ENCODE results near the gene TAPT1. TPM values are rescaled to one million over a fixed set of nuclear protein-coding genes. Genes with fewer than 3 reads are reported as not detected.

The TAPT1 gene
- total and polyA plus RNA-seq, 2 experiments from 2014 or later = 3.6 to 9.9 TPM

GRCh38 chr4:16256343-16256742 lies 30.1 kb upstream of the TAPT1 start:
- no peaks in the 10 kb centered on the region for H3K36me3 ChIP-seq (ENCODE audit: insufficient read depth)
- H3K4me1 Mint-ChIP-seq = peaks cover 5% of the 10 kb centered on the region; the same call in 1 of the 3 replicates
- H3K4me3 ChIP-seq = no peak overlapping the region
- TF ChIP-seq NANOG (IDR thresholded peaks at IDR 0.05; ENCODE audit: borderline replicate concordance) (no peak), CTCF (conservative IDR thresholded peaks at IDR 0.05; ENCODE audit: low read depth in 2 of 2) (no peak), CREB1 (CRISPR knock-in tag; IDR thresholded peaks at IDR 0.05; ENCODE audit: low read depth) (no peak), STAT1 (IDR thresholded peaks at IDR 0.05; ENCODE audit: unreplicated experiment) (no peak), ZNF114 (CRISPR knock-in tag; IDR thresholded peaks at IDR 0.05) (no peak), ZNF462 (CRISPR knock-in tag; IDR thresholded peaks at IDR 0.05) (no peak), REST (IDR thresholded peaks at IDR 0.05; ENCODE audit: unreplicated experiment) (no peak), JUNB (IDR thresholded peaks at IDR 0.05; ENCODE audit: unreplicated experiment) (no peak), EZH2 (IDR thresholded peaks at IDR 0.05; ENCODE audit: low read depth, unreplicated experiment) (no peak), ZNF331 (CRISPR knock-in tag; IDR thresholded peaks at IDR 0.05; ENCODE audit: low read depth) (no peak), EZH2phosphoT487 (IDR thresholded peaks at IDR 0.05; ENCODE audit: unreplicated experiment) (no peak)
- H2AFZ ChIP-seq = no peak overlapping the region
- H3K27ac Mint-ChIP-seq = no peak overlapping the region
- no peaks in the 10 kb centered on the region for H3K4me1 ChIP-seq (ENCODE audit: insufficient read depth)
- no peaks in the 10 kb centered on the region for H4K20me1 ChIP-seq (replicated peaks; ENCODE audit: insufficient read depth)
- H3K27me3 Mint-ChIP-seq (ENCODE audit: insufficient read depth, low read depth, poor library complexity) = peaks cover 4% of the 10 kb centered on the region
- H3K27ac ChIP-seq (ENCODE audit: low read depth) = no peak overlapping the region
- H3F3A ChIP-seq (replicated peaks; ENCODE audit: low read depth) = no peaks in the 10 kb centered on the region
- no peaks in the 10 kb centered on the region for H3K27me3 ChIP-seq (ENCODE audit: insufficient read depth)
- no peak overlapping the region for H3K4me3 Mint-ChIP-seq
- H3K79me2 ChIP-seq (replicated peaks; ENCODE audit: insufficient read depth) = no peaks in the 10 kb centered on the region
- H3K9me3 Mint-ChIP-seq = no peaks in the 10 kb centered on the region
- ATAC-seq (no peak), DNase-seq (ENCODE audit: low spot score) (no peak)
- H3K4me2 ChIP-seq = no peak overlapping the region
- no peaks in the 10 kb centered on the region for H3K9me2 ChIP-seq (ENCODE audit: insufficient read depth)
- peaks cover 12% of the 10 kb centered on the region for H3K36me3 Mint-ChIP-seq (ENCODE audit: low read depth)

Measured in GM23338 (cell line).